ENCODE measurements around the gene RAB34.

Gene RAB34

GRCh38 chr17:28675490-28675889 lies 42.2 kb downstream of the RAB34 start:
- no peak for DNase-seq

GRCh38 chr17:28669918-28670317 lies 47.8 kb downstream of the RAB34 start:
- no peak for DNase-seq

- no peak for DNase-seq
Measured at GRCh38 chr17:28667870-28668269, 49.8 kb downstream of the RAB34 start.

- no peak for DNase-seq
Measured at GRCh38 chr17:28665994-28666393, 51.7 kb downstream of the RAB34 start.
